Urinary bladder (tissue), 4 donors: ENCODE measurements around the gene TSC22D3. TPM values are rescaled to one million over a fixed set of nuclear protein-coding genes. Genes with fewer than 3 reads are reported as not detected.

ENCODE experiments used
- DNase-seq: peaks from one replicate; pipeline ENCODE4 v3.0.0-alpha.2; 2015; ENCODE audit errors: extremely low spot score
- H3K27ac ChIP-seq: one replicate; pipeline ENCODE4 v1.5.1; 2013; ENCODE audit warnings: low read depth, mild to moderate bottlenecking, moderate library complexity
- H3K36me3 ChIP-seq: one replicate; pipeline ENCODE4 v1.6.1; 2013; ENCODE audit warnings: mild to moderate bottlenecking, moderate library complexity; ENCODE audit not compliant: insufficient read depth
- H3K4me1 ChIP-seq: one replicate; pipeline ENCODE4 v1.6.1; 2013; ENCODE audit warnings: mild to moderate bottlenecking, moderate library complexity; ENCODE audit not compliant: insufficient read depth
- H3K4me3 ChIP-seq: one replicate; pipeline ENCODE4 v1.5.1; 2013; ENCODE audit warnings: low read depth, low read length
- WGBS: extraction: QIAGEN DNeasy Blood & Tissue Kit; methylation state at CpG from one replicate; pipeline ENCODE4 v1.1.7; 2013; 5-methylcytosine and 5-hydroxymethylcytosine counted together
- polyA plus RNA-seq: library from polyadenylated mRNA; stranded (reverse); fragments of 200-250 nt; gene quantifications from one replicate; pipeline ENCODE4 v1.2.3, GENCODE V29; 2013
- total RNA-seq: library from RNA; depleted of rRNA; stranded (reverse); fragments of >200 nt; gene quantifications from one replicate; pipeline ENCODE4 v1.2.3, GENCODE V29; 2014
- donor health status: healthy with polysubstance abuse.
- donor health status: healthy.

The TSC22D3 gene
- total and polyA plus RNA-seq, 2 donors = 63.2 to 843 TPM

DNA sequence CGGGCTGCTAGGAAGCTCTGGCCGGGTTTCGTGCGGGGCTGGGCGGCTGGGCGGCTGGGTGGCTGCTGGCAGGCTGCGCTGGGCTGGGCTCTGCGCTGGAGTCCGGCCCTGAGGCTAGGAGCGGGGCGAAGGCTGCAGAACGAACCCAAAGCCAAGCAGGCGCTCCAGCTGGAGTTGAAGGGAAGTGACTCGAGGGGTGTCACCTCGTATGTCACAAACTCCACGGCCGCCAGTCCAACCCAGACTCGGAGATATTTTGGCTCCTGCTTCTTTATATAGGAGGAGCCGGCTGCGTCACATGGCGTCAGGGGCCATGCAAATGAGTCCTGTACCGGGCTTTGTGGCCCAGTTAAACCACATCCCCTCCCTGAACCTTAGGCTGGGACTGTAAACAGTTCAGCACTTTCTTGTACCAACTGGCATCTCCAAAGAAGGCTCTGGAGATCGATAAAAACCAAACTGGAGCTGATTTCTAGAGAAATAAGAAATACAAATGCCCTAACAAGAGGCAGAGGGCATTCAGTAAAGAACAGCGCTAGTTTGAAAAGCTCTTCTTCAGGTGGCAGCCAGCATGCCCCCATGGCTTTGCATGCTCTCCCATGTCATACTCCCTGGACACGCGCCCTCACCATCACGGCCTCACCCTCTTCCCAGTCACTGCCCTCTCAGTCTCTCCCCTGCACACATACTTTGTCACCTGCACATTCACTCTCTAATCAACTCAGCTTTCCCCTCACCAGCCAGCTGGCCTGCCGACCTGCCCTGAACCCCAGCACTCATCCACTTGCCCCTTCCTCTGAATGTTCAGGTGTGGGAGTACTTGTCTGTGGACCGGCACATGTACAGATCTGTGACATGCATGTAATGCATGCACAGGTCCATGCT, 58.5 kb downstream of the TSC22D3 start:
- 12% methylated on average over 29 of the region's 29 CpGs for WGBS

DNA sequence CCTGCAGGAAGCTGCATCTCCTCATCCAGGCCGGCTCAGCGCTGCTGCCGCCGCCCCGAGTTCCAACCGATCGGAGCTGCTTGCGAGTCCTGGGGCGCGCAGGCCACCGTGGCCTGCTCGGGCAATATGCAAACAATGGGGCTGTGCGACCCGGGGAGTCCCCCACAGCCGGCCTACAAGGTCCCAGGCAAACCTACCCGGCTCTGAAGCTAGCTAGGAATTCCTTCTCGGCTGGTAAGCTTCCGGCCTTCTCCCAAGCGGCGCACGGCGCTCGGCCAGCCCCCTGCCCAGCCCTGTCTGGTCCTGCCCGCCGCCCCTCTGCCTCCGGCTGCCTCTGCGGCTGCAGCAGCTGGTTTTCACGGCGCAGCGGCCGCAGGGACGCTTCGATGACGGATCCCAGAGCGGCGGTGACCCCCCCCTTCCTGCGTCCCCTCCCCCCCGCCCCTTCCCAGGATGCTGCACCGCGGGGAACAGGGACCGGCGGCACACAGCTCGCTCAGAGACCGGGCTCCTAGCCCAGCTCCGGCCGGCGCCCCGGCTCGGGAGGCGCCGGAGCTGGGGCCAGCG, 59.4 kb downstream of the TSC22D3 start:
- DNase-seq = no peak
- Histone ChIP-seq H3K36me3 (peaks cover 5% of the 10 kb centered on the region), H3K4me1 (no peaks in the 10 kb centered on the region), H3K4me3 (peak overlapping the region; percentile 87), H3K27ac (peak overlapping the region; percentile 77)
- WGBS = under 1% methylated on average over 44 of the region's 52 CpGs

More for the DNA sequence above, 58.5 kb downstream of the TSC22D3 start:
- no peak for DNase-seq
- Histone ChIP-seq H3K4me1 (no peaks in the 10 kb centered on the region), H3K36me3 (peaks cover 5% of the 10 kb centered on the region), H3K27ac (peak overlapping the region; percentile 83), H3K4me3 (peak overlapping the region; percentile 87)

DNA sequence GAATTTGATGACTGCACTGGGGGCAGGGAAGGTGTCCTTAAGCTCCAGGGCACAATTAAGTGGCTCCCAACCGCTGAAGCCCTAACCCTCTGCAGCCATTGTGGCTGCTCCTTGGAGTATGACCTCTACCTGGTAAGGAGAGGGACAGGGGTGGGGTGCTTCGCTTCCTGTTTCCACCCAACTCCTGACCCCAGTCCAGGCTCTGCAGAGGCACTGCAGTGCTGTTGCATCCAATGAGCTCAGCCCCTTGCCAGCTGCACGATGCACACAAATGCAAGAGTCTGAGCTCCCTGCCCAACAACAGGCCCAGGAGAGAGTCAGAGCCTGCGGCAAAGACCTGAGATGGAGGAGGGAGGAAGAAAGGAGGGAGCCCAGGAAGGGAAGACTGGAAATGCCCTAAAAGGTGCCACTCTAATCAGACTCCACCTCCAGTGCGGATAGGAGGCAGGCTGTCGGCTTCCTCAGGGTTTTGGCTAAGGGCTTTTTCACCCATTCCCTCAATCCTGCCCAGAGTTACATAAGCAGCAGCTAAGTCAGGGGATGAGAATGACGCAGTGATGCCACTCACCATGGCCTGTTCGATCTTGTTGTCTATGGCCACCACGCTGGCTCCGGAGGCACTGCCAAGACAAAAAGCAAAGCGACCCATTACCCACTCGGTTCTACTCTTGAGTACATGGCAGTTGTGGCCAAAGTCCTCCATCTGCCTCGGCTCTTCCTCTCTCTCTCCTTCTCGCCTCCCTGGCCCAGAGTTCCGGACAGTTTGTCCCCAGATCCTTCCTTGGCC, 60.1 kb downstream of the TSC22D3 start:
- Histone ChIP-seq H3K36me3 (peaks cover 5% of the 10 kb centered on the region), H3K4me3 (peak overlapping the region; percentile 87), H3K27ac (peak overlapping the region; percentile 77), H3K4me1 (no peaks in the 10 kb centered on the region)
- WGBS = 11% methylated on average over 15 of the region's 15 CpGs
- DNase-seq = no peak

DNA sequence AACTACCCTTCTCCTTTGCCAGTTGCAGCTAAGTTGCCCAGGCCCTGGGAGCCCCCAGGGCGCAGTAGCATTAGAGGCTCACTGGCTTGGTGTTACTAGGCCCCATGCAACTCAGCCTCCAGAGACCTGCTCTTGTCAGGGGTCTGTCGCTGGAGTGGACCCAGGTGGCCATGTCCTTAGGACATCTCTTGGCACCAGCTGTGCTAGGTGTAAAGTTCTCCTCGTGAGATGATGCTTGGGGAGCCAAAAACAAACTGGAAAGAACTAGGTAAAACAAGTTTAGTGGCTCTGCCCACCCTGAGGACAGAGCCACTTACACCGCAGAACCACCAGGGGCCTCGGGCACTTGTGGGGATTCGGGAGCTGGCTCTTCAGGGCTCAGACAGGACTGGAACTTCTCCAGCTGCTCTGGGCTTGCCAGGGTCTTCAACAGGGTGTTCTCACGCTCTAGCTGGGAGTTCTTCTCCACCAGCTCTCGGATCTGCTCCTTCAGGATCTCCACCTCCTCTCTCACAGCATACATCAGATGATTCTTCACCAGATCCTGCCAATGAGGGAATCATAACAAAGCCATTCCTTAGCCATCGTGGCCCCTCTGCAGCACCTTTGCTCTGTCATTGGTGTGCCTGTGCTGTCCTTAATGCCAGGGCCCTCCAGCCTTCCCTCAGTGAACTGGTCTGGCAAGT, 61.2 kb downstream of the TSC22D3 start:
- H3K4me1 ChIP-seq = no peaks in the 10 kb centered on the region

DNA sequence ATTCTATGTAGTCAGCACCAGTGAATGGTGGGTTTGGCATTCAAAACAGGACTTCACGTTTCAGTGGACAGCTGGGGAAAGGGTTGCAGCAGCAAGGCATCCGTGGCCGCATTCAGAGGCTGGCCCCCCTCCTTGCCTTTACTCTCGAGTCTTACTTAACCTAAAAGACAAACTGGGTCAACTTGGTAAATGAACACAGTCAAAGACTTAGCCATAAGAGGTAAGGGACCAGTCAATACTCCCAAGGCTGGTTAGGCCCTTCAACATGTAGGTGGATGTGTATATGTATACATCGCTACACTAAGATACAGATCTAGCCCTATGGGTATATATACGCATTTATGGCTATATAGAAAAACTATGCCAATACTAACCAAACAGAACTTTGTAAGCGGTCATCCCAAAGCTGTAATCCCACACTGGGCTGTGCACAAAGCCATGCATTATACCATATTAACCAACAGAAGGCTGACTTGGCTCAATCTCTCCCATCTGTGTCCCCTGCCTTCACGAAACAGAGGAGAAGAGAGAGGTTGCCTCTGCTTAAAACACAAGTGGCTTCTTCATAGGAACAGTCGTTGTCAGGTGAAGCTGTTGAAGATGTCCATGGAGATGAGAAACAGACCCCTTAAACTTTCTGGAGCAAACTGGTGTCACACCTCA, 61.9 kb downstream of the TSC22D3 start:
- no peaks in the 10 kb centered on the region for H3K4me1 ChIP-seq
- no peak for DNase-seq
- WGBS = 56% methylated on average over 9 of the region's 9 CpGs
- H3K27ac ChIP-seq = peak overlapping the region; percentile 77
- peak overlapping the region; percentile 87 for H3K4me3 ChIP-seq
- peaks cover 5% of the 10 kb centered on the region for H3K36me3 ChIP-seq

More for the DNA sequence above, 61.2 kb downstream of the TSC22D3 start:
- DNase-seq = no peak
- peaks cover 5% of the 10 kb centered on the region for H3K36me3 ChIP-seq
- 52% methylated on average over 9 of the region's 9 CpGs for WGBS
- H3K4me3 ChIP-seq = peak overlapping the region; percentile 87
- peak overlapping the region; percentile 77 for H3K27ac ChIP-seq

DNA sequence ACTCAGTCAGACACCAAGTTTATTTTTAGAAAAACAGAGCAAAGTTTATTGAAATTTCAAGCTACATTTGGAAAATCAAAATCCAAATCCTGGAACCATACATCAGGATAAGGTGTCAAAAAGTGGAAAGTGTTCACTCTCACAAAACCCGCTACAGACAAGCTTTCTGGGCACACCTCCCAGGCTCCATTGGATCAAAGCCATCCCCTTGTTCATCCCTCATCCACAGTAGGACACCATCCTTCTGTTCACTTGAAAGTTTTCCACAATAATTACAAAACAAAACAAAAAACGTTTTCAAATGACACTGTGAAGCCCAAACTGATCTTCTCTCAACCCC, 62.4 kb downstream of the TSC22D3 start:
- no peaks in the 10 kb centered on the region for H3K4me1 ChIP-seq
- peak overlapping the region; percentile 87 for H3K4me3 ChIP-seq

DNA sequence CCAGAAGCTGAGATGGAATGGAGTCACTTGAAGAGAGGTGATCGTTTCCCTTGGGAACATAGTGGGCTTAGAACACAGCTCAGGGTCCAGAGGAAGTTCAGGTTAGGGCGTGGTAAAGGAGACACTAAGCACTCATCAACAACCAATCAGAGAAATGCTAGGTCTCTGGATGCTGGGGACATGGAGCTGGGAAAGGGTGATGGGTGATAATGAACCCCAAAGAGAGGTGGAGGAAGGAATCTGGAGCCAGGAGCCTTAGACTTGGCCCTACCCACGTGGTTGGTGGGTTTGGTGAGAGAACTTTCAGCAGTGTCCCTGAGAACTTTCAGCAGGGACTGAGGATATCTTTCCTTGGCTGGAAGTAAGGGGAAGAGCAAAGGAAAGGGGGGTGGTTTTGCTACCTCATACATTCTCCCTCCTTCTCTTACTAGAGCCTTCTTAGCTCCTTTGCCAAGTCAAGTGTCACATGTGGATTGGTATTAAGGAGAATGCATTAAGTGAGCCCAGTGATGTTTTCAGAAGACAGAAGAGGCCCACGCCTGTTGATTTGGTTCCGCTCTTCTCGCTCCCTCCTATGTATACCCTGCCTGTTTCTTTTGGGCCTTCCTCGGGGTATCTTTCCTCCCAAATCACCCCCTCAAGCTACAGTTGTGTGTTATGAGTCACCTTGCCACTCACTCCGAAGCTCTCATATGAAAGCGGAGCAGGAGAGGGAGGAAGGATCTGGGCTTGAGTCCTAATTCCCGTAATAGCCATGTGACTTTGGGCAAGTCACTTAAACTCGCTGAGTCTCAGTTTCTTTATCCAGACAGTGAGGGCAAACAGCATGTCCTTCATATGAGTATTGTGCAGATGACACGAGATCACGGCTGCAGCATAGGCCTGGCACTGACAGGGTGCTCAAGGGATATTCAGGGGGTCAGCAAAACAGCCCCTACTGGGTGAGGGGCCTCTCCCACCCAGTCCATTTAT, 63.1 kb downstream of the TSC22D3 start:
- no peak for DNase-seq
- Histone ChIP-seq H3K36me3 (peaks cover 5% of the 10 kb centered on the region), H3K4me1 (no peaks in the 10 kb centered on the region), H3K4me3 (peak overlapping the region; percentile 87), H3K27ac (peak overlapping the region; percentile 41)
- 52% methylated on average over 13 of the region's 13 CpGs for WGBS

More for the DNA sequence above, 62.4 kb downstream of the TSC22D3 start:
- WGBS = 23% methylated on average over 2 of the region's 2 CpGs
- Histone ChIP-seq H3K27ac (peak overlapping the region; percentile 41), H3K36me3 (peaks cover 5% of the 10 kb centered on the region)
- no peak for DNase-seq

DNA sequence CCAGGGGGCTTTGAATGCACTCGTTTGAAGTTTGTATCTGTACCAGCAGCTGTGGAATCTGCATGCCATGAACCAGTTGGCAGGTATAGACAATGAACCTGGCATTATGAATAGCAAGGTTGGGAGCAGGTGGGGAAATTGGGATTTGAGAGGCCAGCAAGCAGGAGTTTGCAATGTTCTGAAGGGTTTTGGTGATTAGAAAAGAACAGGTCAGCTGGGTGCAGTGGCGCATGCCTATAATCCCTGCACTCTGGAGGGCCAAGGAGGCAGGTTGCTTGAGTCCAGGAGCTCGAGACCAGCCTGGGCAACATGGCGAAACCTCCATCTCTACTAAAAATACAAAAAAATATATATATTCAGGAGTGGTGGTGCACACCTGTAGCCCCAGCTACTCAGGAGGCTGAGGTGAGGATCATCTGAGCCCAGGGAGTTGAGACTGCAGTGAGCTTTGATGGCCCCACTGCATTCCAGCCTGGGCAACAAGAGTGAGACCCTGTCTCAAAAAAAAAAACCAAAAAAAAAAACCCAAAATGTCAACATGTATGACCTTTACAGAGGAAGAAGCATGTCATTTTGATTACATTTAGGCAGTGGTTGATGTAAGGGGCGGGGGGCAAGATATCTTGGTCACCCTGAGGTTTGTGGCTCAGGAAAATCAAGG, 63.9 kb downstream of the TSC22D3 start:
- no peak for DNase-seq
- WGBS = 75% methylated on average over 5 of the region's 5 CpGs
- Histone ChIP-seq H3K4me1 (no peaks in the 10 kb centered on the region), H3K4me3 (no peak overlapping the region), H3K27ac (peak overlapping the region; percentile 89), H3K36me3 (peaks cover 5% of the 10 kb centered on the region)

DNA sequence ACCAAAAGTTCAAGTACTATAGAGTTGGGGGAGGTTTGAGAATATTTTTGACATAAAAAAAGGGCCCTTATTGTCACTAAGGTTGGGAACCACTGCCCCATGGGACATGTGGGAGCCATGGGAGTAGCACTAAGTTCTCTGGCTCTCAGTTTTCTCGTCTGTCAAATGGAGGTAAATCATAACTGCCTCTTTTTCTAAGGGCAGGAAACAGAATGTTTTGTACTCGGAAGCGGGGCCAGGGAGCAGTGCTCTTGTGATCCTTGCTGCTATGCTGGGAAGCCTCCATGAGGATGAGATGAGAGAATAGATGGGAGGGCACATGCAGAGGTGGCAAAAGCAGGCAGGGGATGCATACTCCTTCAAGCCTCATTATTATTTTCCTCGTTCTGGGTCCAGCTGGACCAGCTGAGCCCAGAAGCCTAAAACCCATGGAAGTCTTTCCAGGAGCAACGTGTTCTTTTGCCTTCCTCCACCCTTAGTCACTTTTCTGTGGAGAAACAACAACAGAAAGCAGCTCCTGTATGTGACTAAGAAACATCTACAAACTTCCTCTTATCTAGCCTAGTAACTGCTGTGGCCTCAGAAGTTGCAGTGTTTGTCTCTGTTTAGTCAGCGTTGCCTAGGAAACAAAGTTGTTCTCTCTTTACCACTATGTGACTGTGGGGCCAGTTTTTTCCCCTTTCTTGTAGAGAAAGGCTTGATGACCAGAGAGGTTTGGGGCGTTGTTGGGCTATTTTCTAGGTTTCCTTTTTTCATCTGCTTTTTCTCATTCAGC, 64.8 kb downstream of the TSC22D3 start:
- no peaks in the 10 kb centered on the region for H3K4me1 ChIP-seq

DNA sequence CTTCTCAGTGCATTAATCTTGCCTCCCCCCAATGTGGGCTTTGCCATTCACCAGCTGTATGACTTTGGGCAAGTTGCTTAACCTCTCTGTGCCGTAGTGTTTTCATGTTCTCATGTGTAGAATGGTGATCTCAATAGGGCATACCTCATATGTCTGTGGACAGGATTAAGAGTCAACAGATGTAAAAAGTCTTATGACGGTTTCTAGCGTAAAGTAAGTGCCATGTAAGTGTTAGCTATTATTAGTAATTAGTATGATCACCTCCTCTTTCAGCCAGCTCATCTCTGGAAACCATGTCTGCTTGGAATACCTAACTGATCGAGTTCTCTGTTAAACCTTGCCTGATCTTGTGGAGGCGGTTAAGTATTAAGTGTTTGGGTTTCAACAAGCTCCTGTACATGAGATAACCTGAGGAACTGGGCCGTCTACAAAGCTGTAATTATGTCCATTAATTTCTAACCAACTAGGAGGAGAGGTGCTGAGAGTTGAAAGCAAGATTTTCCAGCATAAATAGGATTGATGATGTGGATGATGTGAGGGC, 66.3 kb downstream of the TSC22D3 start:
- DNase-seq = no peak
- H3K27ac ChIP-seq = no peak overlapping the region
- H3K4me1 ChIP-seq = no peaks in the 10 kb centered on the region
- H3K4me3 ChIP-seq = no peak overlapping the region
- H3K36me3 ChIP-seq = peaks cover 3% of the 10 kb centered on the region
- WGBS = 85% methylated on average over 6 of the region's 6 CpGs

More for the DNA sequence above, 64.8 kb downstream of the TSC22D3 start:
- Histone ChIP-seq H3K4me3 (no peak overlapping the region), H3K27ac (peak overlapping the region; percentile 89), H3K36me3 (peaks cover 5% of the 10 kb centered on the region)
- peak; percentile 67 for DNase-seq
- WGBS = 8% methylated on average over 7 of the region's 7 CpGs

DNA sequence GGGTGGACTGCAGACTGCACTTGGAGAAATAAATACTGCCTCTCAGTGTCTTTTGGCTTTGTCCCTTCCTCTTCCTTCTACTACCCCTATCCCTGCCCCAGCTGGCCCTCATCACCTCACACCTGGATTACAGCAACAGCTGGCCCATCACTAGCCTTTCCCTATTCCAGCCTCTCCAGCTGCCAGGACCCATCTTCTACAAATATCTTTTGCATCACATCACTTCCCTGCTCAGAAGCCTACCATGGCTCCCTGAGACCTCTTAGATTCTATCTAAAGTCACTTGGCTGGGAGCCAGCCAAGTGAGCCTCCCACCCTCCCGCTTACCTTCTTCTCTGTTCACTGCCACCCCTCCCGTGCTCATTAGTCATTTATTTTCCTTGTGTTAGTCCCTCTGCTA, 66.8 kb downstream of the TSC22D3 start:
- Histone ChIP-seq H3K36me3 (no peaks in the 10 kb centered on the region), H3K27ac (no peak overlapping the region), H3K4me1 (no peaks in the 10 kb centered on the region), H3K4me3 (no peak overlapping the region)
- DNase-seq = no peak
- 41% methylated on average over 2 of the region's 2 CpGs for WGBS
